HepG2 (cell line): ENCODE measurements around the gene FOSL2. TPM values are rescaled to one million over a fixed set of nuclear protein-coding genes. Genes with fewer than 3 reads are reported as not detected.

ENCODE experiments used
- BRCA1 ChIP-seq: sonication (generic); formaldehyde crosslinking; IDR thresholded peaks from 2 replicates; pipeline ENCODE4 v1.4.0; 2020; ENCODE audit warnings: missing genetic modification reagents
- GABPA ChIP-seq, 2 experiments: IDR thresholded peaks; 2 replicates each; pipeline ENCODE4 v1.6.1; 2011 to 2016; ENCODE audit warnings: low read depth in 2 of 2, low read length in 1 of 2, missing biosample characterization in 1 of 2, missing genetic modification characterization in 1 of 2
- KDM5A ChIP-seq: fragments of 200-600 bp; sonication (generic); IDR thresholded peaks from 2 replicates; pipeline ENCODE4 v1.7.0; 2018; ENCODE audit warnings: antibody characterized with exemption, mild to moderate bottlenecking, low read length, borderline replicate concordance
- RORA ChIP-seq: sonication (generic); formaldehyde crosslinking; IDR thresholded peaks from 2 replicates; pipeline ENCODE4 v1.5.0; 2020; ENCODE audit warnings: mild to moderate bottlenecking, missing genetic modification reagents, moderate library complexity
- SATB2 ChIP-seq: sonication (generic); formaldehyde crosslinking; IDR thresholded peaks from 2 replicates; pipeline ENCODE4 v1.5.0; 2020; ENCODE audit warnings: missing genetic modification reagents
- TBP ChIP-seq: sonication (generic); formaldehyde crosslinking; IDR thresholded peaks from 2 replicates; pipeline ENCODE4 v1.5.0; 2020; ENCODE audit warnings: missing genetic modification reagents
- TGIF2 ChIP-seq: IDR thresholded peaks from 2 replicates; pipeline ENCODE4 v1.6.1; 2016; ENCODE audit warnings: control low read depth, missing compliant biosample characterization
- TSC22D2 ChIP-seq: sonication (generic); formaldehyde crosslinking; IDR thresholded peaks from 2 replicates; pipeline ENCODE4 v1.5.1; 2020; ENCODE audit warnings: missing genetic modification reagents, mild to moderate bottlenecking, borderline replicate concordance
- ZC3H13 ChIP-seq: sonication (generic); formaldehyde crosslinking; IDR thresholded peaks from 2 replicates; pipeline ENCODE4 v1.8.1; 2023; ENCODE audit warnings: mild to moderate bottlenecking, missing genetic modification reagents, moderate library complexity
- polyA plus RNA-seq, 8 experiments: library from polyadenylated mRNA; depleted of rRNA in 3 of 8; stranded (reverse) in 7 of 8; unstranded in 1 of 8; fragments of >200 nt; fragmentation: Illumina TruSeq in 4 of 8; extraction: Trizol in 4 of 8; gene quantifications; 2 replicates each; pipeline versions ENCODE4 v1.2.1 to v1.2.3, GENCODE V29; 2011 to 2016; ENCODE audit warnings: low read depth in 4 of 8, missing spikeins in 1 of 8, mixed read lengths in 1 of 8; ENCODE audit not compliant: insufficient read depth in 1 of 8
- total RNA-seq, 5 experiments: library from RNA; depleted of rRNA; stranded (reverse); fragments of >200 nt; fragmentation: Illumina TruSeq; extraction: Trizol; gene quantifications; 2 replicates each; pipeline ENCODE4 v1.2.3, GENCODE V29; 2016; ENCODE audit warnings: low read depth in 1 of 5
- TF ChIP-seq, protein P1 (sequence below): sonication (generic); formaldehyde crosslinking; IDR thresholded peaks from 2 replicates; pipeline ENCODE4 v1.4.0; 2020; ENCODE audit warnings: mild to moderate bottlenecking, missing genetic modification reagents
- TF ChIP-seq, protein P2 (sequence below): sonication (generic); formaldehyde crosslinking; IDR thresholded peaks from 2 replicates; pipeline ENCODE4 v1.8.1; 2023; ENCODE audit warnings: mild to moderate bottlenecking, moderate library complexity, missing genetic modification reagents
- TF ChIP-seq, protein P3 (sequence below): sonication (generic); formaldehyde crosslinking; conservative IDR thresholded peaks from 2 replicates; pipeline ENCODE4 v1.4.0; 2020; ENCODE audit warnings: missing genetic modification reagents
- TF ChIP-seq, protein P4 (sequence below): sonication (generic); formaldehyde crosslinking; IDR thresholded peaks from 2 replicates; pipeline ENCODE4 v1.5.0; 2020; ENCODE audit warnings: mild to moderate bottlenecking, missing genetic modification reagents
- TF ChIP-seq, protein P5 (sequence below): sonication (generic); formaldehyde crosslinking; IDR thresholded peaks from 2 replicates; pipeline ENCODE4 v1.4.0; 2020; ENCODE audit warnings: low read depth, missing genetic modification reagents
- TF ChIP-seq, protein P6 (sequence below): sonication (generic); formaldehyde crosslinking; IDR thresholded peaks from 2 replicates; pipeline ENCODE4 v1.5.0; 2020; ENCODE audit warnings: mild to moderate bottlenecking, missing genetic modification reagents, moderate library complexity

Gene FOSL2
- total and polyA plus RNA-seq, 2 of the 13 experiments (the other 11 are each of a cell fraction or from before 2014, with no cell fraction given) = 3.4 to 18.1 TPM

DNA sequence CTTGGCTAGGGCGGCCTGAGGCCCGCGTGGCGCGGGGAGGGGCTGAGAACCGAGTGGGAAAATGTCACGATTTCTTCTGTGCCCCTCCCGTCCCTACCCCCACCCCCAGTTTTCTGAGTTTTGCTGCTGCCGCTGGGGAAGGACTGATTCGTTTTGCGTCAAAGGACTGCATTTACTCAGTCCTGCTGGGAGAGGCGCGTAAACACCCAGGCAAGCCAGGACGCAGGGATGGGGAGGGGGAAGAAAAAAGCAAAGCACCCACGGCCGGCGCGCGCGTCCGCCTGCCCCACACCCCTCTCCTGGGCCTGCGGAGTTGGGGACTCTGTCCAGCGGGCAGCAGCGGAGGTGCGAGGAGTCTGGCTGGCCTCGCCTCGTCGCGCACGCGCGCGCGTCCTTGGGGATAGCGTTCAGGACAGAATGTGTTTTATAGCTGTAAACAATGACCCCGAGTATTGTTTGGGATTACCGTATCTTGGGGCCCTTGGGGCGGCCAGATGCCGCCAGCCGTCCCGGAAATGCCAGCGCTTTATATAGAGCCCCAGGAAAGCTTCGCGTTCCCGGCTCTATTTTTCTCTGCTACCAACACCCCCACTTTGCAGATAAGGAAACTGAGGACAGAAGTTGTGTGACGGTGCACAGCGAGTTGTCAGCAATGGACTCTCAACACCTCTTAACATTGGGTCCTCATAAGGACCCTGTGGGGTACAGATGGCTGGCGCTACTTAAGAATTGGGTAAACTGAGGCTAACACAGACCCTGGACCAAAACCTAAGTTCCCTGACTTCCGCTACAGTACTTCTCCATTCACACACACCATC is 1.7 kb upstream of the FOSL2 start (continued):
- TF ChIP-seq, protein P1, sequence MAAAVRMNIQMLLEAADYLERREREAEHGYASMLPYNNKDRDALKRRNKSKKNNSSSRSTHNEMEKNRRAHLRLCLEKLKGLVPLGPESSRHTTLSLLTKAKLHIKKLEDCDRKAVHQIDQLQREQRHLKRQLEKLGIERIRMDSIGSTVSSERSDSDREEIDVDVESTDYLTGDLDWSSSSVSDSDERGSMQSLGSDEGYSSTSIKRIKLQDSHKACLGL (CRISPR knock-in tag) = peak; percentile 3; the same call in 1 of the 2 replicates
- no peak for TF ChIP-seq KDM5A
- 0 out of 2 replicates have a peak, but pooled peaks have one; percentile 26 for TF ChIP-seq TSC22D2
- 0 out of 2 replicates have a peak, but pooled peaks have one; percentile 57 for TF ChIP-seq BRCA1 (CRISPR knock-in tag)
- TF ChIP-seq ZC3H13 (CRISPR knock-in tag) = no peak; the same call in 1 of the 2 replicates
- TF ChIP-seq, protein P2, sequence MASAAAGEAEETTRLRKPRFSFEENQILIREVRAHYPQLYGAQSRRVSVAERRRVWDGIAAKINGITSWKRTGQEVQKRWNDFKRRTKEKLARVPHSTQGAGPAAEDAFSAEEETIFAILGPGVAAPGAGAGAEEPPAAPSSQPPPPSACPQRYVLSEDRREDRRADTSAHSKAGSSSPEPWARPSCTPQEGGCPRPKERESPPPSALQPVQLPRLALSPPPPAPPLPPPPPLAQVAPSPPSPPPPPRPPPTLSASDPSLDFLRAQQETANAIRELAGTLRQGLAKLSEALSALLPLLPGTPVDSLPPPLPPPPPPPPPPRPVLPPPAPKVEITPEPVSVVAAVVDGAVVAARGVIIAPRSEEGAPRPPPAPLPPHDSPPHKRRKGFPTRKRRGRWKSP (CRISPR knock-in tag) = peak; percentile 21; the same call in 1 of the 2 replicates
- TF ChIP-seq RORA = 0 out of 2 replicates have a peak, but pooled peaks have one; percentile 55
- no peak for TF ChIP-seq TBP (CRISPR knock-in tag)
- TF ChIP-seq, protein P3, sequence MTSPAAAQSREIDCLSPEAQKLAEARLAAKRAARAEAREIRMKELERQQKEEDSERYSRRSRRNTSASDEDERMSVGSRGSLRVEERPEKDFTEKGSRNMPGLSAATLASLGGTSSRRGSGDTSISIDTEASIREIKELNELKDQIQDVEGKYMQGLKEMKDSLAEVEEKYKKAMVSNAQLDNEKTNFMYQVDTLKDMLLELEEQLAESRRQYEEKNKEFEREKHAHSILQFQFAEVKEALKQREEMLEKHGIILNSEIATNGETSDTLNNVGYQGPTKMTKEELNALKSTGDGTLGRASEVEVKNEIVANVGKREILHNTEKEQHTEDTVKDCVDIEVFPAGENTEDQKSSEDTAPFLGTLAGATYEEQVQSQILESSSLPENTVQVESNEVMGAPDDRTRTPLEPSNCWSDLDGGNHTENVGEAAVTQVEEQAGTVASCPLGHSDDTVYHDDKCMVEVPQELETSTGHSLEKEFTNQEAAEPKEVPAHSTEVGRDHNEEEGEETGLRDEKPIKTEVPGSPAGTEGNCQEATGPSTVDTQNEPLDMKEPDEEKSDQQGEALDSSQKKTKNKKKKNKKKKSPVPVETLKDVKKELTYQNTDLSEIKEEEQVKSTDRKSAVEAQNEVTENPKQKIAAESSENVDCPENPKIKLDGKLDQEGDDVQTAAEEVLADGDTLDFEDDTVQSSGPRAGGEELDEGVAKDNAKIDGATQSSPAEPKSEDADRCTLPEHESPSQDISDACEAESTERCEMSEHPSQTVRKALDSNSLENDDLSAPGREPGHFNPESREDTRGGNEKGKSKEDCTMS (CRISPR knock-in tag) = 0 out of 2 replicates have a peak, but pooled peaks have one; percentile 61
- TF ChIP-seq GABPA (IDR thresholded peaks at IDR 0.05; ENCODE audit: low read depth, low read length) = no peak
- no peak for TF ChIP-seq GABPA (CRISPR knock-in tag; IDR thresholded peaks at IDR 0.05; ENCODE audit: low read depth)
- TF ChIP-seq, protein P4, sequence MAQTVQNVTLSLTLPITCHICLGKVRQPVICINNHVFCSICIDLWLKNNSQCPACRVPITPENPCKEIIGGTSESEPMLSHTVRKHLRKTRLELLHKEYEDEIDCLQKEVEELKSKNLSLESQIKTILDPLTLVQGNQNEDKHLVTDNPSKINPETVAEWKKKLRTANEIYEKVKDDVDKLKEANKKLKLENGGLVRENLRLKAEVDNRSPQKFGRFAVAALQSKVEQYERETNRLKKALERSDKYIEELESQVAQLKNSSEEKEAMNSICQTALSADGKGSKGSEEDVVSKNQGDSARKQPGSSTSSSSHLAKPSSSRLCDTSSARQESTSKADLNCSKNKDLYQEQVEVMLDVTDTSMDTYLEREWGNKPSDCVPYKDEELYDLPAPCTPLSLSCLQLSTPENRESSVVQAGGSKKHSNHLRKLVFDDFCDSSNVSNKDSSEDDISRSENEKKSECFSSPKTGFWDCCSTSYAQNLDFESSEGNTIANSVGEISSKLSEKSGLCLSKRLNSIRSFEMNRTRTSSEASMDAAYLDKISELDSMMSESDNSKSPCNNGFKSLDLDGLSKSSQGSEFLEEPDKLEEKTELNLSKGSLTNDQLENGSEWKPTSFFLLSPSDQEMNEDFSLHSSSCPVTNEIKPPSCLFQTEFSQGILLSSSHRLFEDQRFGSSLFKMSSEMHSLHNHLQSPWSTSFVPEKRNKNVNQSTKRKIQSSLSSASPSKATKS (CRISPR knock-in tag) = peak; percentile 80
- 0 out of 2 replicates have a peak, but pooled peaks have one; percentile 46 for TF ChIP-seq SATB2
- TF ChIP-seq TGIF2 = peak; percentile 1; the same call in 1 of the 2 replicates
- TF ChIP-seq, protein P5, sequence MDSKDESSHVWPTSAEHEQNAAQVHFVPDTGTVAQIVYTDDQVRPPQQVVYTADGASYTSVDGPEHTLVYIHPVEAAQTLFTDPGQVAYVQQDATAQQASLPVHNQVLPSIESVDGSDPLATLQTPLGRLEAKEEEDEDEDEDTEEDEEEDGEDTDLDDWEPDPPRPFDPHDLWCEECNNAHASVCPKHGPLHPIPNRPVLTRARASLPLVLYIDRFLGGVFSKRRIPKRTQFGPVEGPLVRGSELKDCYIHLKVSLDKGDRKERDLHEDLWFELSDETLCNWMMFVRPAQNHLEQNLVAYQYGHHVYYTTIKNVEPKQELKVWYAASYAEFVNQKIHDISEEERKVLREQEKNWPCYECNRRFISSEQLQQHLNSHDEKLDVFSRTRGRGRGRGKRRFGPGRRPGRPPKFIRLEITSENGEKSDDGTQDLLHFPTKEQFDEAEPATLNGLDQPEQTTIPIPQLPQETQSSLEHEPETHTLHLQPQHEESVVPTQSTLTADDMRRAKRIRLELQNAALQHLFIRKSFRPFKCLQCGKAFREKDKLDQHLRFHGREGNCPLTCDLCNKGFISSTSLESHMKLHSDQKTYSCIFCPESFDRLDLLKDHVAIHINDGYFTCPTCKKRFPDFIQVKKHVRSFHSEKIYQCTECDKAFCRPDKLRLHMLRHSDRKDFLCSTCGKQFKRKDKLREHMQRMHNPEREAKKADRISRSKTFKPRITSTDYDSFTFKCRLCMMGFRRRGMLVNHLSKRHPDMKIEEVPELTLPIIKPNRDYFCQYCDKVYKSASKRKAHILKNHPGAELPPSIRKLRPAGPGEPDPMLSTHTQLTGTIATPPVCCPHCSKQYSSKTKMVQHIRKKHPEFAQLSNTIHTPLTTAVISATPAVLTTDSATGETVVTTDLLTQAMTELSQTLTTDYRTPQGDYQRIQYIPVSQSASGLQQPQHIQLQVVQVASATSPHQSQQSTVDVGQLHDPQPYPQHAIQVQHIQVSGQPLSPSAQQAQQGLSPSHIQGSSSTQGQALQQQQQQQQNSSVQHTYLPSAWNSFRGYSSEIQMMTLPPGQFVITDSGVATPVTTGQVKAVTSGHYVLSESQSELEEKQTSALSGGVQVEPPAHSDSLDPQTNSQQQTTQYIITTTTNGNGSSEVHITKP (CRISPR knock-in tag) = 0 out of 2 replicates have a peak, but pooled peaks have one; percentile 36
- TF ChIP-seq, protein P6, sequence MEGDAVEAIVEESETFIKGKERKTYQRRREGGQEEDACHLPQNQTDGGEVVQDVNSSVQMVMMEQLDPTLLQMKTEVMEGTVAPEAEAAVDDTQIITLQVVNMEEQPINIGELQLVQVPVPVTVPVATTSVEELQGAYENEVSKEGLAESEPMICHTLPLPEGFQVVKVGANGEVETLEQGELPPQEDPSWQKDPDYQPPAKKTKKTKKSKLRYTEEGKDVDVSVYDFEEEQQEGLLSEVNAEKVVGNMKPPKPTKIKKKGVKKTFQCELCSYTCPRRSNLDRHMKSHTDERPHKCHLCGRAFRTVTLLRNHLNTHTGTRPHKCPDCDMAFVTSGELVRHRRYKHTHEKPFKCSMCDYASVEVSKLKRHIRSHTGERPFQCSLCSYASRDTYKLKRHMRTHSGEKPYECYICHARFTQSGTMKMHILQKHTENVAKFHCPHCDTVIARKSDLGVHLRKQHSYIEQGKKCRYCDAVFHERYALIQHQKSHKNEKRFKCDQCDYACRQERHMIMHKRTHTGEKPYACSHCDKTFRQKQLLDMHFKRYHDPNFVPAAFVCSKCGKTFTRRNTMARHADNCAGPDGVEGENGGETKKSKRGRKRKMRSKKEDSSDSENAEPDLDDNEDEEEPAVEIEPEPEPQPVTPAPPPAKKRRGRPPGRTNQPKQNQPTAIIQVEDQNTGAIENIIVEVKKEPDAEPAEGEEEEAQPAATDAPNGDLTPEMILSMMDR (CRISPR knock-in tag) = no peak
